GM23338 (cell line): ENCODE results near the gene KLHL22.

Experiments
- CREB1 ChIP-seq: fragments of 250-450 bp; sonication (Bioruptor Pico); IDR thresholded peaks from 2 replicates; pipeline ENCODE4 v1.5.0; 2020; ENCODE audit warnings: low read depth, mild to moderate bottlenecking, moderate library complexity
- EZH2 ChIP-seq: fragments of 200-600 bp; sonication (generic); IDR thresholded peaks from one replicate; pipeline ENCODE4 v1.8.0; 2017; ENCODE audit warnings: antibody characterized with exemption, mild to moderate bottlenecking, low read depth; ENCODE audit not compliant: unreplicated experiment
- EZH2phosphoT487 ChIP-seq: fragments of 200-600 bp; sonication (generic); IDR thresholded peaks from one replicate; pipeline ENCODE4 v1.8.1; 2018; ENCODE audit warnings: antibody characterized with exemption; ENCODE audit not compliant: unreplicated experiment
- JUNB ChIP-seq: IDR thresholded peaks from one replicate; pipeline ENCODE4 v1.6.1; 2016; ENCODE audit warnings: antibody characterized with exemption; ENCODE audit not compliant: unreplicated experiment
- NANOG ChIP-seq: IDR thresholded peaks from 2 replicates; pipeline ENCODE4 v1.6.1; 2016; ENCODE audit warnings: antibody characterized with exemption, borderline replicate concordance
- POLR2AphosphoS5 ChIP-seq: IDR thresholded peaks from 2 replicates; pipeline ENCODE4 v1.6.1; 2016; ENCODE audit warnings: antibody characterized with exemption, low read depth
- STAT1 ChIP-seq: IDR thresholded peaks from one replicate; pipeline ENCODE4 v1.6.1; 2016; ENCODE audit warnings: antibody characterized with exemption; ENCODE audit not compliant: unreplicated experiment
- TF ChIP-seq, protein P1 (sequence below), 2 experiments: fragments of 200-600 bp in 1 of 2; sonication (generic) in 1 of 2; conservative IDR thresholded peaks; 2 replicates each; pipeline versions ENCODE4 v1.5.1 to v1.6.1; 2016 to 2017; ENCODE audit warnings: antibody characterized with exemption in 2 of 2, low read depth in 2 of 2, mild to moderate bottlenecking in 2 of 2, moderate library complexity in 1 of 2
- TF ChIP-seq, protein P2 (sequence below): IDR thresholded peaks from 2 replicates; pipeline ENCODE4 v1.6.1; 2016; ENCODE audit warnings: antibody characterized with exemption
- TF ChIP-seq, protein P3 (sequence below): IDR thresholded peaks from one replicate; pipeline ENCODE4 v1.6.1; 2018; ENCODE audit warnings: antibody characterized with exemption; ENCODE audit not compliant: unreplicated experiment

DNA sequence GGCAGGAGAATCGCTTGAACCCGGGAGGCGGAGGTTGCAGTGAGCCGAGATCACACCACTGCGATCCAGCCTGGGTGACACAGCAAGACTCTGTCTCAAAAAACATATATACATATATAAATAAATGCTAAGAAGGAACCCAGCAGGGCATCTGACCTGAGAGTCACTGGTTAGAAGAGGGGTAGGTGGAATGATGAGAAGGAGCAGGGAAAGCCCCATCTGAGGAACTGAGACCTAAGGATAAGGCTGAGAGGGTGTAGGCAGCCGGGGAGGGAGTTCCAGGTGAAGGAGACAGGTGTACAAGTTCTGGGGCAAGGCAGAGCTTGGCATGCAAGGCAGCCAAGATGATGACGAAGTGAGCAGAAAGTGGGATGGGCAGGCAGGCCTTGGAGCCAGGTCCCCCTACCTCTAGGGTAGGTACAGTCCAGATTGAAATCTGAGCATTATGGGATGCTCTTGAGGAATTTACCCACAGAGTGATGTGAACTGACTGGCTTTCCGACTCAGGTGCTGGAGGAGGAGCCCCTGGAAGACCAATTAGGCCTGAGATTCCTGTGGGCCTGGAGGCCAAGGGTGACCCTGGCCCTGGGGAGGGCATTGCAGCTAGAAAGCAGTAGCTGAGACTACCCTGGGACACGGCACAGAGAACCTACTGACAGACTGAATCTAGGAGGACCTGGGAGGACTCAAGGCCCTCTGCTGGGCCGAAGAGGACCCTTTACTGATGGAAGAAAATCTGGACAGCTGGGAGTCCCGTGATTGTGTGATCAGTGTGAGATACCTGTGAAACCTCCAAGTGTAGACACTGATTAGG is 22.8 kb downstream of the KLHL22 start:
- TF ChIP-seq POLR2AphosphoS5 (no peak), EZH2 (no peak), EZH2phosphoT487 (no peak), NANOG (no peak), CREB1 (CRISPR knock-in tag) (no peak), JUNB (no peak), STAT1 (no peak)
- TF ChIP-seq, protein P1, sequence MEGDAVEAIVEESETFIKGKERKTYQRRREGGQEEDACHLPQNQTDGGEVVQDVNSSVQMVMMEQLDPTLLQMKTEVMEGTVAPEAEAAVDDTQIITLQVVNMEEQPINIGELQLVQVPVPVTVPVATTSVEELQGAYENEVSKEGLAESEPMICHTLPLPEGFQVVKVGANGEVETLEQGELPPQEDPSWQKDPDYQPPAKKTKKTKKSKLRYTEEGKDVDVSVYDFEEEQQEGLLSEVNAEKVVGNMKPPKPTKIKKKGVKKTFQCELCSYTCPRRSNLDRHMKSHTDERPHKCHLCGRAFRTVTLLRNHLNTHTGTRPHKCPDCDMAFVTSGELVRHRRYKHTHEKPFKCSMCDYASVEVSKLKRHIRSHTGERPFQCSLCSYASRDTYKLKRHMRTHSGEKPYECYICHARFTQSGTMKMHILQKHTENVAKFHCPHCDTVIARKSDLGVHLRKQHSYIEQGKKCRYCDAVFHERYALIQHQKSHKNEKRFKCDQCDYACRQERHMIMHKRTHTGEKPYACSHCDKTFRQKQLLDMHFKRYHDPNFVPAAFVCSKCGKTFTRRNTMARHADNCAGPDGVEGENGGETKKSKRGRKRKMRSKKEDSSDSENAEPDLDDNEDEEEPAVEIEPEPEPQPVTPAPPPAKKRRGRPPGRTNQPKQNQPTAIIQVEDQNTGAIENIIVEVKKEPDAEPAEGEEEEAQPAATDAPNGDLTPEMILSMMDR (conservative IDR thresholded peaks at IDR 0.05; ENCODE audit: low read depth in 2 of 2): no peak
- TF ChIP-seq, protein P2, sequence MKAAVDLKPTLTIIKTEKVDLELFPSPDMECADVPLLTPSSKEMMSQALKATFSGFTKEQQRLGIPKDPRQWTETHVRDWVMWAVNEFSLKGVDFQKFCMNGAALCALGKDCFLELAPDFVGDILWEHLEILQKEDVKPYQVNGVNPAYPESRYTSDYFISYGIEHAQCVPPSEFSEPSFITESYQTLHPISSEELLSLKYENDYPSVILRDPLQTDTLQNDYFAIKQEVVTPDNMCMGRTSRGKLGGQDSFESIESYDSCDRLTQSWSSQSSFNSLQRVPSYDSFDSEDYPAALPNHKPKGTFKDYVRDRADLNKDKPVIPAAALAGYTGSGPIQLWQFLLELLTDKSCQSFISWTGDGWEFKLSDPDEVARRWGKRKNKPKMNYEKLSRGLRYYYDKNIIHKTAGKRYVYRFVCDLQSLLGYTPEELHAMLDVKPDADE: no peak
- TF ChIP-seq, protein P3, sequence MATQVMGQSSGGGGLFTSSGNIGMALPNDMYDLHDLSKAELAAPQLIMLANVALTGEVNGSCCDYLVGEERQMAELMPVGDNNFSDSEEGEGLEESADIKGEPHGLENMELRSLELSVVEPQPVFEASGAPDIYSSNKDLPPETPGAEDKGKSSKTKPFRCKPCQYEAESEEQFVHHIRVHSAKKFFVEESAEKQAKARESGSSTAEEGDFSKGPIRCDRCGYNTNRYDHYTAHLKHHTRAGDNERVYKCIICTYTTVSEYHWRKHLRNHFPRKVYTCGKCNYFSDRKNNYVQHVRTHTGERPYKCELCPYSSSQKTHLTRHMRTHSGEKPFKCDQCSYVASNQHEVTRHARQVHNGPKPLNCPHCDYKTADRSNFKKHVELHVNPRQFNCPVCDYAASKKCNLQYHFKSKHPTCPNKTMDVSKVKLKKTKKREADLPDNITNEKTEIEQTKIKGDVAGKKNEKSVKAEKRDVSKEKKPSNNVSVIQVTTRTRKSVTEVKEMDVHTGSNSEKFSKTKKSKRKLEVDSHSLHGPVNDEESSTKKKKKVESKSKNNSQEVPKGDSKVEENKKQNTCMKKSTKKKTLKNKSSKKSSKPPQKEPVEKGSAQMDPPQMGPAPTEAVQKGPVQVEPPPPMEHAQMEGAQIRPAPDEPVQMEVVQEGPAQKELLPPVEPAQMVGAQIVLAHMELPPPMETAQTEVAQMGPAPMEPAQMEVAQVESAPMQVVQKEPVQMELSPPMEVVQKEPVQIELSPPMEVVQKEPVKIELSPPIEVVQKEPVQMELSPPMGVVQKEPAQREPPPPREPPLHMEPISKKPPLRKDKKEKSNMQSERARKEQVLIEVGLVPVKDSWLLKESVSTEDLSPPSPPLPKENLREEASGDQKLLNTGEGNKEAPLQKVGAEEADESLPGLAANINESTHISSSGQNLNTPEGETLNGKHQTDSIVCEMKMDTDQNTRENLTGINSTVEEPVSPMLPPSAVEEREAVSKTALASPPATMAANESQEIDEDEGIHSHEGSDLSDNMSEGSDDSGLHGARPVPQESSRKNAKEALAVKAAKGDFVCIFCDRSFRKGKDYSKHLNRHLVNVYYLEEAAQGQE: no peak
